HCT116 (cell line): ENCODE results near the gene KLRD1. TPM values are rescaled to one million over a fixed set of nuclear protein-coding genes. Genes with fewer than 3 reads are reported as not detected.

Experiments used
- ATAC-seq: fragments of 200-7000 bp; cut with Tn5 transposase; 2 replicates; pipeline ENCODE4 v1.9.1; 2020; ENCODE audit warnings: mild to moderate bottlenecking, moderate library complexity
- BruUV-seq: library from RNA; stranded (reverse); fragments of 400-500 nt; replicated peaks from 2 replicates; lab custom pipeline; 2021; lab: Mats Ljungman, UMichigan
- CTCF ChIA-PET: fragments of 300-600 bp; sonication (Branson Sonifier 250); formaldehyde crosslinking; loops from one replicate; lab custom pipeline; 2021; ENCODE audit warnings: antibody characterized with exemption; lab: Charles Lee
- POLR2A ChIA-PET: fragments of 300-600, 350-600 bp; sonication (Branson Sonifier 250); formaldehyde crosslinking; loops from one replicate; lab custom pipeline; 2021; ENCODE audit warnings: antibody characterized with exemption; lab: Charles Lee
- RAD21 ChIA-PET, 2 experiments: fragments of 300-600 bp; sonication (Branson Sonifier 250); formaldehyde crosslinking; loops; one replicate each; lab custom pipeline; 2023; ENCODE audit warnings: low total read pairs in 2 of 2; ENCODE audit not compliant: uncharacterized antibody in 2 of 2, unreplicated experiment in 2 of 2, low non-redundant PET in 1 of 2; lab: Charles Lee
- DNase-seq: peaks from one replicate; pipeline ENCODE4 v3.0.0-alpha.2; 2010; ENCODE audit warnings: low read depth, low spot score
- H2AFZ ChIP-seq: fragments of 200-600 bp; shearing (Covaris generic), sonication (generic); 2 replicates; pipeline ENCODE4 v1.6.1; 2017; ENCODE audit warnings: low read depth, mixed run types, mixed read lengths, antibody characterized with exemption, low read length; ENCODE audit not compliant: poor library complexity, severe bottlenecking
- H3K27ac ChIP-seq: 2 replicates; pipeline ENCODE4 v1.5.1; 2012; ENCODE audit warnings: low read depth, low read length
- H3K27me3 ChIP-seq: fragments of 200-600 bp; sonication (generic); 2 replicates; pipeline ENCODE4 v1.6.1; 2016; ENCODE audit warnings: mixed run types, low read length, mixed read lengths; ENCODE audit not compliant: insufficient read depth
- H3K36me3 ChIP-seq, 2 experiments: fragments of 200-500 bp in 1 of 2; fragments of 200-600 bp in 1 of 2; sonication (Bioruptor generic) in 1 of 2; sonication (generic) in 1 of 2; 2 replicates each; pipeline versions ENCODE4 v1.5.1 to v1.6.1; 2014 to 2016; ENCODE audit warnings: low read length in 2 of 2, inconsistent platforms in 1 of 2, mixed read lengths in 1 of 2, mixed run types in 1 of 2; ENCODE audit not compliant: insufficient read depth in 2 of 2, control insufficient read depth in 1 of 2
- H3K4me1 ChIP-seq, 2 experiments: fragments of 200-600 bp in 1 of 2; sonication (generic) in 1 of 2; 2 replicates each; pipeline versions ENCODE4 v1.5.1 to v1.6.1; 2012 to 2017; ENCODE audit warnings: low read length in 2 of 2, inconsistent platforms in 1 of 2, mild to moderate bottlenecking in 1 of 2, mixed read lengths in 1 of 2, mixed run types in 1 of 2, moderate library complexity in 1 of 2; ENCODE audit not compliant: insufficient read depth in 2 of 2, control insufficient read depth in 1 of 2
- H3K4me2 ChIP-seq: fragments of 200-600 bp; sonication (generic); 2 replicates; pipeline ENCODE4 v1.6.1; 2017; ENCODE audit warnings: mixed run types, low read length, mixed read lengths
- H3K4me3 ChIP-seq, 2 experiments: fragments of 200-600 bp in 1 of 2; sonication (generic) in 1 of 2; replicated peaks in 1 of 2; 2 replicates each; pipeline ENCODE4 v1.5.1; 2011 to 2016; ENCODE audit warnings: low read length in 2 of 2, control low read depth in 1 of 2, low read depth in 1 of 2, mild to moderate bottlenecking in 1 of 2, mixed read lengths in 1 of 2, mixed run types in 1 of 2
- H3K79me2 ChIP-seq: fragments of 200-600 bp; sonication (generic); 2 replicates; pipeline ENCODE4 v1.6.1; 2017; ENCODE audit warnings: mild to moderate bottlenecking, mixed run types, low read length, moderate library complexity, mixed read lengths; ENCODE audit not compliant: insufficient read depth
- H3K9ac ChIP-seq: fragments of 200-600 bp; sonication (generic); 2 replicates; pipeline ENCODE4 v1.6.1; 2016; ENCODE audit warnings: low read length, mixed read lengths
- H3K9me2 ChIP-seq: fragments of 200-600 bp; sonication (generic), shearing (Covaris generic); 2 replicates; pipeline ENCODE4 v1.6.1; 2017; ENCODE audit warnings: mixed run types, mild to moderate bottlenecking, moderate library complexity; ENCODE audit not compliant: insufficient read depth
- H3K9me3 ChIP-seq, 2 experiments: fragments of 200-500 bp in 1 of 2; fragments of 200-600 bp in 1 of 2; sonication (Bioruptor generic) in 1 of 2; sonication (generic) in 1 of 2; 2 replicates each; pipeline ENCODE4 v1.6.1; 2014 to 2017; ENCODE audit warnings: low read length in 2 of 2, mixed read lengths in 2 of 2, inconsistent platforms in 1 of 2, low read depth in 1 of 2, mild to moderate bottlenecking in 1 of 2, mixed run types in 1 of 2, moderate library complexity in 1 of 2; ENCODE audit not compliant: control insufficient read depth in 1 of 2, insufficient read depth in 1 of 2
- H4K20me1 ChIP-seq: fragments of 200-600 bp; sonication (generic), shearing (Covaris generic); 2 replicates; pipeline ENCODE4 v1.6.1; 2017; ENCODE audit warnings: mixed run types, mild to moderate bottlenecking, moderate library complexity; ENCODE audit not compliant: insufficient read depth
- EGR1 ChIP-seq: IDR thresholded peaks from 2 replicates; pipeline ENCODE4 v1.6.1; 2012; ENCODE audit warnings: low read depth
- EZH2phosphoT487 ChIP-seq: fragments of 200-600 bp; IDR thresholded peaks from 2 replicates; pipeline ENCODE4 v1.6.1; 2018; ENCODE audit warnings: antibody characterized with exemption, borderline replicate concordance
- FOSL1 ChIP-seq: IDR thresholded peaks from 2 replicates; pipeline ENCODE4 v1.6.1; 2012; ENCODE audit warnings: low read depth
- POLR2A ChIP-seq: IDR thresholded peaks from 2 replicates; pipeline ENCODE4 v1.7.0; 2011; ENCODE audit warnings: borderline replicate concordance; ENCODE audit not compliant: insufficient read depth, insufficient read length; ENCODE audit errors: extremely low read depth
- RAD21 ChIP-seq: IDR thresholded peaks from 2 replicates; pipeline ENCODE4 v1.6.1; 2012; ENCODE audit warnings: low read depth, mild to moderate bottlenecking
- REST ChIP-seq: IDR thresholded peaks from 2 replicates; pipeline ENCODE4 v1.6.1; 2012; ENCODE audit warnings: low read depth
- SP1 ChIP-seq: IDR thresholded peaks from 2 replicates; pipeline ENCODE4 v1.6.1; 2012; ENCODE audit warnings: low read depth
- TCF7L2 ChIP-seq: IDR thresholded peaks from 2 replicates; pipeline ENCODE4 v1.7.0; 2011; ENCODE audit warnings: borderline replicate concordance, inconsistent platforms; ENCODE audit not compliant: insufficient read depth, insufficient read length; ENCODE audit errors: extremely low read depth
- YY1 ChIP-seq: IDR thresholded peaks from 2 replicates; pipeline ENCODE4 v1.6.1; 2011; ENCODE audit warnings: low read length, low read depth, moderate library complexity, mild to moderate bottlenecking; ENCODE audit not compliant: insufficient replicate concordance; ENCODE audit errors: extremely low read depth
- ZNF274 ChIP-seq: fragments of 200-500 bp; sonication (Bioruptor generic); IDR thresholded peaks from 2 replicates; pipeline ENCODE4 v1.6.1; 2014; ENCODE audit warnings: mild to moderate bottlenecking, low read depth, low read length, inconsistent platforms
- intact Hi-C: fragments of 100-400 bp; cut with micrococcal nuclease; formaldehyde crosslinking; loops from 2 replicates; pipeline ENCODE4 v1.10.0; 2022
- total RNA-seq: library from RNA; stranded (reverse); gene quantifications from one replicate; pipeline ENCODE4 v1.2.1, GENCODE V29; 2021; ENCODE audit not compliant: unreplicated experiment

The KLRD1 gene
- total RNA-seq, 1 experiment from 2014 or later: 0.27 TPM

- H3K9ac ChIP-seq: no peak overlapping the region
- no peak for ATAC-seq
Observed at GRCh38 chr12:10310926-10311720, 3.5 kb downstream of the KLRD1 start.

More at GRCh38 chr12:10310926-10311720, 3.5 kb downstream of the KLRD1 start:
- Histone ChIP-seq H3K9me2 (no peaks in the 10 kb centered on the region), H3K4me3 (no peak overlapping the region), H3K27ac (no peak overlapping the region), H3K36me3 (no peaks in the 10 kb centered on the region), H3K9me3 (no peaks in the 10 kb centered on the region), H3K4me1 (no peaks in the 10 kb centered on the region), H2AFZ (no peak overlapping the region), H3K79me2 (no peaks in the 10 kb centered on the region), H4K20me1 (no peaks in the 10 kb centered on the region), H3K4me2 (no peak overlapping the region), H3K27me3 (no peaks in the 10 kb centered on the region)
- BruUV-seq: no TSS peak
- intact Hi-C loops: no loop called here
- CTCF ChIA-PET: no interaction called here
- RAD21 ChIA-PET: no interaction called here
- POLR2A ChIA-PET: no interaction called here
- no peak for DNase-seq
- TF ChIP-seq EGR1 (no peak), EZH2phosphoT487 (no peak), RAD21 (no peak), POLR2A (no peak), TCF7L2 (no peak), FOSL1 (no peak), YY1 (no peak), ZNF274 (no peak), REST (no peak), SP1 (no peak)
